Upper lobe of right lung (tissue), 1 donor: ENCODE measurements around the gene NDOR1. TPM values are rescaled to one million over a fixed set of nuclear protein-coding genes. Genes with fewer than 3 reads are reported as not detected.
A peak's percentile ranks its signal among the peaks of the same experiment; 100 is the strongest.
"Not testable (repeated sequence)": the region's sequence is repeated elsewhere in the genome, so short reads cannot be mapped to it uniquely, and the experiment has no call there.

Experiments used
- ATAC-seq: fragments of 200-7000 bp; cut with Tn5 transposase; one replicate; pipeline ENCODE4 v1.9.1; 2020; ENCODE audit warnings: mild to moderate bottlenecking, moderate library complexity
- DNase-seq: peaks from one replicate; pipeline ENCODE4 v3.0.0-alpha.2; 2020
- H3K27ac ChIP-seq: fragments of 200-600 bp; one replicate; pipeline ENCODE4 v1.8.0; 2022
- H3K27me3 ChIP-seq: fragments of 200-600 bp; one replicate; pipeline ENCODE4 v1.8.0; 2022; ENCODE audit warnings: mild to moderate bottlenecking
- H3K36me3 ChIP-seq: fragments of 200-600 bp; one replicate; pipeline ENCODE4 v1.8.0; 2022
- H3K4me1 ChIP-seq: fragments of 200-600 bp; one replicate; pipeline ENCODE4 v1.8.0; 2022
- H3K4me3 ChIP-seq: fragments of 200-600 bp; one replicate; pipeline ENCODE4 v1.8.0; 2022; ENCODE audit warnings: mild to moderate bottlenecking
- H3K9me3 ChIP-seq: fragments of 200-600 bp; one replicate; pipeline ENCODE4 v1.8.0; 2022
- intact Hi-C: fragments of 100-400 bp; cut with DNase I; formaldehyde crosslinking; loops from one replicate; pipeline ENCODE4 v1.11.0; 2022
- total RNA-seq: library from RNA; stranded (reverse); fragmentation: NEBNext Ultra II Directional; extraction: Animal tissue kit (Norgen Biotek cat#: 25700); gene quantifications from one replicate; pipeline ENCODE4 v1.2.1, GENCODE V29; 2021
- TF ChIP-seq, protein P1 (sequence below): fragments of 200-600 bp; IDR thresholded peaks from one replicate; pipeline ENCODE4 v1.8.0; 2022; ENCODE audit warnings: antibody characterized with exemption
- donor health status: DM: no; HTN: yes; CAD: no; lungs with severe emphysema.

The NDOR1 gene
- total RNA-seq, 1 donor from 2014 or later, result 16.7 TPM

DNA sequence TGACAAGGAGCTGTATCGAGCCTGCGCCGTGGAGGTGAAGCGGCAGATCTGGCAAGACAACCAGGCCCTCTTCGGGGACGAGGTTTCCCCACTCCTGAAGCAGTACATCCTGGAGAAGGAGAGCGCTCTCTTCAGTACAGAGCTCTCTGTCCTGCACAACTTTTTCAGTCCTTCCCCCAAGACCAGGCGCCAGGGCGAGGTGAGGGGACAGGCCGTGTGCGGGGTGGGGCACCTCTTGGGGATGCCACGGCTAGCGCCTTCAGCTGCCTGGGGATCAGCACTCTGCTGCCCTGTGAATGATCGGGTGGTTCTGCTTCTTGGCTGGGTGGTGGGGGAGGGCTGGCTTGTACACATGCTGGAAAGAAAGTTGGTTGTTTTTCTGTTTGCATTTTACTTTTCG lies 51.4 kb downstream of the NDOR1 start:
- no peak for DNase-seq
- TF ChIP-seq, protein P1, sequence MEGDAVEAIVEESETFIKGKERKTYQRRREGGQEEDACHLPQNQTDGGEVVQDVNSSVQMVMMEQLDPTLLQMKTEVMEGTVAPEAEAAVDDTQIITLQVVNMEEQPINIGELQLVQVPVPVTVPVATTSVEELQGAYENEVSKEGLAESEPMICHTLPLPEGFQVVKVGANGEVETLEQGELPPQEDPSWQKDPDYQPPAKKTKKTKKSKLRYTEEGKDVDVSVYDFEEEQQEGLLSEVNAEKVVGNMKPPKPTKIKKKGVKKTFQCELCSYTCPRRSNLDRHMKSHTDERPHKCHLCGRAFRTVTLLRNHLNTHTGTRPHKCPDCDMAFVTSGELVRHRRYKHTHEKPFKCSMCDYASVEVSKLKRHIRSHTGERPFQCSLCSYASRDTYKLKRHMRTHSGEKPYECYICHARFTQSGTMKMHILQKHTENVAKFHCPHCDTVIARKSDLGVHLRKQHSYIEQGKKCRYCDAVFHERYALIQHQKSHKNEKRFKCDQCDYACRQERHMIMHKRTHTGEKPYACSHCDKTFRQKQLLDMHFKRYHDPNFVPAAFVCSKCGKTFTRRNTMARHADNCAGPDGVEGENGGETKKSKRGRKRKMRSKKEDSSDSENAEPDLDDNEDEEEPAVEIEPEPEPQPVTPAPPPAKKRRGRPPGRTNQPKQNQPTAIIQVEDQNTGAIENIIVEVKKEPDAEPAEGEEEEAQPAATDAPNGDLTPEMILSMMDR, result no peak

GRCh38 chr9:137262173-137262908 lies 56.8 kb downstream of the NDOR1 start:
- ATAC-seq, H3K4me3 ChIP-seq, H3K27ac ChIP-seq, H3K9me3 ChIP-seq, H3K4me1 ChIP-seq, intact Hi-C loops, H3K27me3 ChIP-seq: not testable (repeated sequence)
- TF ChIP-seq, protein P1, result peak; percentile 63
- DNase-seq, result peak; percentile 65
- peaks cover 42% of the 10 kb centered on the region for H3K36me3 ChIP-seq

More for the DNA sequence above, 51.4 kb downstream of the NDOR1 start:
- Histone ChIP-seq H3K4me3 (no peak overlapping the region), H3K36me3 (peaks cover 27% of the 10 kb centered on the region), H3K9me3 (no peaks in the 10 kb centered on the region), H3K27me3 (no peaks in the 10 kb centered on the region), H3K4me1 (peaks cover 16% of the 10 kb centered on the region), H3K27ac (no peak overlapping the region)
- ATAC-seq, result no peak
- intact Hi-C loops, result no loop called here

GRCh38 chr9:137262909-137263285 lies 57.4 kb downstream of the NDOR1 start:
- DNase-seq, result peak; percentile 63
- peaks cover 45% of the 10 kb centered on the region for H3K36me3 ChIP-seq

DNA sequence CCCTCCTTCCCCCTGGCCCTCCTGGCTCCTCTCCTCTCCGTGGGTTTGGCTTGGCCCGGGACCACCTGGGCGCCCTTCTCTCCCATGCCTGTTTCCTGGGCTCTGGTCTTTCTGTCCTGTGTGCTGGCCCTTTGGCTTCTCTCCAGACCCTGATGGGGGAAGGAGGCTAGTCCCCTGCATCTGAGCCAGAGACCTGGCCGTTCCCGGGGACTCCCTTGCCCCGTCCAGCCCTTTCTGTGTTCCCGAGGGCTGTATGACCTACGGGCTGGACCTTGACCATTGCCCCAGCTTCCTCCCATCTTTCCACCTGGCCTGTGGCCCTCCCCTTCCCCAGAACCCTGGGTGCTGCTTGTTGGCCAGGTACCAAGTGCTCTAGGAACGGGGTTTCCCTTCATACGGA lies 58.0 kb downstream of the NDOR1 start:
- Histone ChIP-seq H3K27ac (no peak overlapping the region), H3K9me3 (no peaks in the 10 kb centered on the region), H3K27me3 (no peaks in the 10 kb centered on the region), H3K4me3 (no peak overlapping the region), H3K36me3 (peaks cover 40% of the 10 kb centered on the region), H3K4me1 (peaks cover 9% of the 10 kb centered on the region)
- TF ChIP-seq, protein P1, result no peak
- intact Hi-C loops, result no loop called here
- peak; percentile 47 for DNase-seq
- ATAC-seq, result no peak

More at GRCh38 chr9:137262909-137263285, 57.4 kb downstream of the NDOR1 start:
- no peak for ATAC-seq
- TF ChIP-seq, protein P1, result no peak
- Histone ChIP-seq H3K4me3 (no peak overlapping the region), H3K9me3 (no peaks in the 10 kb centered on the region), H3K4me1 (peaks cover 3% of the 10 kb centered on the region), H3K27ac (no peak overlapping the region), H3K27me3 (no peaks in the 10 kb centered on the region)
- intact Hi-C loops, result no loop called here

DNA sequence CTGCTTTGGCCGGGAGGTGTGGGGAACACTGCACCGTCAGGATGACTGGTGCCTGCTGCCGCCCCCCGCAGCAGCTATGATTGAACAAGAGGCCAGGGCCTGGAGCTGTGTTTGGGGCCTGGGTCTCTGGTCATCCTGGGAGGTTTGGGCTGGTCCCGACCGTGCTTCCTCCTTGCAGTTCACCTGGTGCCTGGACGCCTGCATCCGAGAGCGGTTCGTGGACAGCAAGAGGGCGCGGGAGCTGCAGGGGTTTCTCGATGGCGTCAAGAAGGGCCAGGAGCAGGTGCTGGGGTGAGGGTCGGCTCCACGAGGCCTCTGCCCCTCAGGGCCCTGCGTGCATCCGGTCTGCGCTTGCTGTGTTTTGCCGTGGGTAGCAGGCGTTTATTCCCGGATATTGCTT lies 58.6 kb downstream of the NDOR1 start:
- no peak for ATAC-seq
- Histone ChIP-seq H3K27me3 (no peaks in the 10 kb centered on the region), H3K4me1 (peaks cover 15% of the 10 kb centered on the region), H3K36me3 (peaks cover 38% of the 10 kb centered on the region), H3K4me3 (no peak overlapping the region), H3K27ac (no peak overlapping the region), H3K9me3 (no peaks in the 10 kb centered on the region)
- peak; percentile 55 for DNase-seq
- intact Hi-C loops, result no loop called here
- TF ChIP-seq, protein P1, result no peak
